ENCODE data around the gene ZNF853.

Gene ZNF853

GRCh38 chr7:6614953-6615722 is at the start of gene ZNF853:
Gene ZNF853 (plus strand): TSS chr7:6615610. CDS start chr7:6616175, 565 bp downstream.
- in situ Hi-C loops (cut with MboI; ENCODE audit: low sequenced_read_pairs), result no loop called here

GRCh38 chr7:6565655-6566054 is 49.8 kb upstream of the ZNF853 start:
- in situ Hi-C loops (cut with MboI; ENCODE audit: low sequenced_read_pairs), result no loop called here

DNA sequence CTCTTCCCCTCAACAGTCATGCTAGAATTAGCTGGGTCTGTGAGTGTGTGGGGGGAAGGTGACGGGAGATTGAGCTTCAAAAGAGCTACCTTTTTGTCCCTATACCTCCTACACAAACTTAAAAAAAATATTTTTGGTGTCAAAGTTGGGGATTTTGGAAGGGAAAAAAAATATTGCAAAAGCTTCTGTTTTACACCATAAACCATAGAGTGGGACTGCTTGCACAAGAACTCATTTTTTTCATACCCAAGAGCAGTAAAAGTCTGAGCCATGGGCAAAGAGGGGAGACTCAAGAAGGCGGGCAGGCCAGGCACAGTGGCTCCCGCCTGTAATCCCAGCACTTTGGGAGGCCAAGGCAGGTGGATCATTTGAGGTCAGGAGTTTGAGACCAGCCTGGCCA is 47.5 kb upstream of the ZNF853 start:
- in situ Hi-C loops (cut with MboI; ENCODE audit: low sequenced_read_pairs), result no loop called here

- in situ Hi-C loops (cut with MboI; ENCODE audit: low sequenced_read_pairs), result no loop called here
Observed at GRCh38 chr7:6571160-6571779, 44.1 kb upstream of the ZNF853 start.

GRCh38 chr7:6575281-6576023 is 40.0 kb upstream of the ZNF853 start:
- in situ Hi-C loops (cut with MboI; ENCODE audit: low sequenced_read_pairs), result loop anchor here (25.0 kb wide), 1 partner anchor 362 kb away; no protein-coding TSS in a partner anchor

GRCh38 chr7:6576024-6576866 is 39.2 kb upstream of the ZNF853 start:
- in situ Hi-C loops (cut with MboI; ENCODE audit: low sequenced_read_pairs), result loop anchor here (25.0 kb wide), 1 partner anchor 361 kb away; no protein-coding TSS in a partner anchor

- in situ Hi-C loops (cut with MboI; ENCODE audit: low sequenced_read_pairs), result loop anchor here (25.0 kb wide), 1 partner anchor 360 kb away; no protein-coding TSS in a partner anchor
Observed at GRCh38 chr7:6576867-6577368, 38.5 kb upstream of the ZNF853 start.

DNA sequence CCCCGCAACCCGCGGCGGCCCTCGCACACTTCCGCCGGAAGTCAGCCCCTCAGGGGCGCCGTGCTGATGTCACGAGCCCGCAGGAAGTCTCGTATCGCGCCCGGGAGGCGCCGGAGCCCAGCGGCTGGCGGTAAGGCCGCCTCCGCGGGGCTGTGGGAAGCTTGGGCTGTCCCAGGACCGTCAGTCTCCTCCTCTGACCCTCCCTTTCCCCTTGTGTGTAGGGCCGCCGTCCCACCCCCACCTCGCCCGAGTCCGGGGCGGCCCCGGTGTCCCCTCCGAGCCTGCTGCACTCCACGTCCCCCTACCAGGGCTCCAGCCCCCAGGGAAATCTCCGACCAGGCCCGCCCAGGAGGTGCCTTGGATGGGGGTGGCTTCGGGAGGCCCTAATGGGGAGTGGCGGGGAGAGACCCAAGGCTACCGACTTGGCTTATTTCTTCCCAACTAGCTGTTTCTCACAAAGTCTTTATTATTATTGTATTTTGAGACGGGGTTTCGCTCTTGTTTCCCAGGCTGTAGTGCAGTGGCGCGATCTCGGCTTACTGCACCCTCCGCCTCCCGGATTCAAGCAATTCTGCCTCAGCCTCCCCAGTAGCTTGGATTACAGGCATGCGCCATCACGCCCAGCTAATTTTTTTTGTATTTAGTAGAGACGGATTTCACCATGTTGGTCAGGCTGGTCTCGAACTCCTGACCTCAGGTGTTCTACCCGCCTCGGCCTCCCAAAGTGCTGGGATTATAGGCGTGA is 37.9 kb upstream of the ZNF853 start, which contains the start of gene ZDHHC4:
TSS of gene ZDHHC4 (plus strand) at position 86 of the 745 bp plus-strand sequence. CDS start 3,108 bp downstream, outside the sequence.
- in situ Hi-C loops (cut with MboI; ENCODE audit: low sequenced_read_pairs), result loop anchor here (25.0 kb wide), 1 partner anchor 360 kb away; no protein-coding TSS in a partner anchor

- in situ Hi-C loops (cut with MboI; ENCODE audit: low sequenced_read_pairs), result loop anchor here (25.0 kb wide), 1 partner anchor 359 kb away; no protein-coding TSS in a partner anchor
Observed at GRCh38 chr7:6578114-6579084, 37.0 kb upstream of the ZNF853 start.

GRCh38 chr7:6579446-6579845 is 36.0 kb upstream of the ZNF853 start:
- in situ Hi-C loops (cut with MboI; ENCODE audit: low sequenced_read_pairs), result loop anchor here (25.0 kb wide), 1 partner anchor 358 kb away; no protein-coding TSS in a partner anchor

- in situ Hi-C loops (cut with MboI; ENCODE audit: low sequenced_read_pairs), result loop anchor here (25.0 kb wide), 1 partner anchor 351 kb away; no protein-coding TSS in a partner anchor
Observed at GRCh38 chr7:6585746-6586432, 29.5 kb upstream of the ZNF853 start.

GRCh38 chr7:6588566-6588965 is 26.8 kb upstream of the ZNF853 start:
- in situ Hi-C loops (cut with MboI; ENCODE audit: low sequenced_read_pairs), result loop anchor here (25.0 kb wide), 1 partner anchor 349 kb away; no protein-coding TSS in a partner anchor

DNA sequence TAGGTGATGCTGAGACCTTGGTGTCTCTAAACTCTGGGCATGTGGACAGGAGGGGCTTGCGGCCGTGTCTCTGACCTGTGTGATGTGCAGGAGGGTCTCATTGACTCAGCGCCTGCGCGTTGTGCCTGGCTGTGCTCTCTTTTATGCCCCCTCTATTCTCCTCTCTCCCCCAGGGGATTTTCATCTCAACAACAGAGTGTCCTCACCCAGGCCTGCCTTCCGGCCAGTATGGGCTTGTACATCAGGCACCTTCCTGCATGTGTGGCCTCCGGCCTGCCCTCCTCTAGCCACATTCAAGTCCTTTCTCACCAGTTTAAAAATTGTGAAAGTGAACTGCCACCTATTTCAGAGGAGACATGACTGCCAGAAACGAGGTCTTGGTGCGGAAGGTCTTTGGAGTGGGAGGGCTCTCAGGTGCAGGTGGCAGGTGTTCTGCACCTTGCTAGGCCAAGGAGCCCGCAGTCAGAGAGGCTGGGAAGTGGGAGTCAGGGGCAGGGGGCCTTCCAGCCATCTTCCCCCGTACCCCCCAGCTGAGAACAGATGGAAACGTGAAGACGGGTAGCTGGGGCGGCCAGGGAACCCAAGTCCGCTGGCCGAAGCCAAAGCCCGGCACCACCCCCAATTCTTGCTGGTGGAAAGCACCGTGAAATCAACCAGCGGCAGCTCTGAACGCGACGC is 26.1 kb upstream of the ZNF853 start:
- in situ Hi-C loops (cut with MboI; ENCODE audit: low sequenced_read_pairs), result loop anchor here (25.0 kb wide), 1 partner anchor 348 kb away; no protein-coding TSS in a partner anchor

GRCh38 chr7:6589829-6590644 is 25.4 kb upstream of the ZNF853 start, which contains the start of gene INTS15:
Gene INTS15 (plus strand): TSS chr7:6590021. CDS start chr7:6590284, 263 bp downstream.
- in situ Hi-C loops (cut with MboI; ENCODE audit: low sequenced_read_pairs), result loop anchor here (25.0 kb wide), 1 partner anchor 347 kb away; no protein-coding TSS in a partner anchor

- in situ Hi-C loops (cut with MboI; ENCODE audit: low sequenced_read_pairs), result loop anchor here (25.0 kb wide), 1 partner anchor 347 kb away; no protein-coding TSS in a partner anchor
Observed at GRCh38 chr7:6590645-6591110, 24.7 kb upstream of the ZNF853 start.
